NB4 (cell line): Measurements from ENCODE around the gene PAFAH1B1.

Experiments used
- CTCF ChIP-seq: IDR thresholded peaks from one replicate; pipeline ENCODE4 v1.5.1; 2012; ENCODE audit warnings: low read depth, low read length
- POLR2A ChIP-seq: IDR thresholded peaks from 2 replicates; pipeline ENCODE4 v1.6.1; 2011; ENCODE audit warnings: mild to moderate bottlenecking; ENCODE audit not compliant: insufficient read length; ENCODE audit errors: extremely low read depth

GRCh38 chr17:2655546-2655945, 62.1 kb downstream of the PAFAH1B1 start:
- TF ChIP-seq CTCF (no peak), POLR2A (no peak)
